Activated naive CD8-positive, alpha-beta T cell treated with anti-CD3 and anti-CD28 coated beads, Interleukin-2, amount 50 U/mL, for 24 hours (primary cell): ENCODE results near the gene NRAP.

ENCODE experiments used
- ATAC-seq: fragments of 150-1000 bp; cut with Tn5 transposase; one replicate; pipeline ENCODE4 v1.10.0; 2021
- DNase-seq: peaks from one replicate; pipeline ENCODE4 v3.0.0; 2021
- H3K27ac Mint-ChIP-seq: one replicate; pipeline ENCODE4 v1.8.0; 2021; ENCODE audit warnings: mild to moderate bottlenecking, mixed read lengths
- H3K27me3 Mint-ChIP-seq: one replicate; pipeline ENCODE4 v1.8.0; 2021; ENCODE audit warnings: mixed read lengths
- H3K36me3 Mint-ChIP-seq: one replicate; pipeline ENCODE4 v1.8.0; 2021; ENCODE audit warnings: low read depth, mixed read lengths
- H3K4me1 Mint-ChIP-seq: one replicate; pipeline ENCODE4 v1.8.0; 2021; ENCODE audit warnings: mixed read lengths
- H3K4me3 Mint-ChIP-seq: one replicate; pipeline ENCODE4 v1.8.0; 2021; ENCODE audit warnings: mild to moderate bottlenecking, moderate library complexity, mixed read lengths
- H3K9me3 Mint-ChIP-seq: one replicate; pipeline ENCODE4 v1.8.0; 2021; ENCODE audit warnings: mixed read lengths

NRAP gene

GRCh38 chr10:113663908-113664307 lies at the start of gene NRAP:
TSS of gene NRAP (minus strand) at chr10:113664041. CDS start at chr10:113663882, 159 bp downstream.
- Mint-ChIP-seq H3K9me3 (no peaks in the 10 kb centered on the region), H3K36me3 (no peaks in the 10 kb centered on the region), H3K27me3 (peaks cover 3% of the 10 kb centered on the region), H3K4me1 (peaks cover 8% of the 10 kb centered on the region), H3K27ac (no peak within 1 kb of the TSS), H3K4me3 (no peak within 1 kb of the TSS)
- DNase-seq (no peak), ATAC-seq (no peak)

GRCh38 chr10:113713640-113713982 lies 49.8 kb upstream of the NRAP start:
- Mint-ChIP-seq H3K36me3 (peaks cover 21% of the 10 kb centered on the region), H3K9me3 (no peaks in the 10 kb centered on the region)
- ATAC-seq: no peak

GRCh38 chr10:113712755-113713639 lies 49.2 kb upstream of the NRAP start:
- ATAC-seq (no peak), DNase-seq (no peak)
- Mint-ChIP-seq H3K27me3 (no peaks in the 10 kb centered on the region), H3K9me3 (no peaks in the 10 kb centered on the region), H3K27ac (no peak overlapping the region), H3K4me3 (no peak overlapping the region), H3K4me1 (peaks cover 13% of the 10 kb centered on the region), H3K36me3 (peaks cover 19% of the 10 kb centered on the region)

More at GRCh38 chr10:113713640-113713982, 49.8 kb upstream of the NRAP start:
- no peak overlapping the region for H3K4me3 Mint-ChIP-seq
- H3K27me3 Mint-ChIP-seq: no peaks in the 10 kb centered on the region
- no peak for DNase-seq
- peaks cover 11% of the 10 kb centered on the region for H3K4me1 Mint-ChIP-seq
- no peak overlapping the region for H3K27ac Mint-ChIP-seq

- H3K36me3 Mint-ChIP-seq: peaks cover 18% of the 10 kb centered on the region
- no peak overlapping the region for H3K4me3 Mint-ChIP-seq
- no peaks in the 10 kb centered on the region for H3K27me3 Mint-ChIP-seq
- ATAC-seq: no peak
- no peaks in the 10 kb centered on the region for H3K9me3 Mint-ChIP-seq
- peaks cover 17% of the 10 kb centered on the region for H3K4me1 Mint-ChIP-seq
- no peak overlapping the region for H3K27ac Mint-ChIP-seq
- no peak for DNase-seq
These were observed 48.2 kb upstream of the NRAP start for GRCh38 chr10:113712024-113712423.

- DNase-seq (no peak), ATAC-seq (no peak)
- peaks cover 18% of the 10 kb centered on the region for H3K36me3 Mint-ChIP-seq
- H3K4me1 Mint-ChIP-seq: peaks cover 16% of the 10 kb centered on the region
- H3K27me3 Mint-ChIP-seq: no peaks in the 10 kb centered on the region
- no peak overlapping the region for H3K4me3 Mint-ChIP-seq
- H3K27ac Mint-ChIP-seq: no peak overlapping the region
- H3K9me3 Mint-ChIP-seq: no peaks in the 10 kb centered on the region
These were observed 47.3 kb upstream of the NRAP start for GRCh38 chr10:113711142-113711541.

GRCh38 chr10:113709221-113709838 lies 45.5 kb upstream of the NRAP start:
- peaks cover 15% of the 10 kb centered on the region for H3K36me3 Mint-ChIP-seq
- no peak for ATAC-seq
- H3K27ac Mint-ChIP-seq: no peak overlapping the region

GRCh38 chr10:113708640-113709039 lies 44.8 kb upstream of the NRAP start:
- H3K4me3 Mint-ChIP-seq: no peak overlapping the region
- no peaks in the 10 kb centered on the region for H3K27me3 Mint-ChIP-seq
- H3K4me1 Mint-ChIP-seq: peaks cover 16% of the 10 kb centered on the region
- no peak overlapping the region for H3K27ac Mint-ChIP-seq
- peaks cover 12% of the 10 kb centered on the region for H3K36me3 Mint-ChIP-seq
- no peak for ATAC-seq
- no peak for DNase-seq
- H3K9me3 Mint-ChIP-seq: no peaks in the 10 kb centered on the region

More at GRCh38 chr10:113709221-113709838, 45.5 kb upstream of the NRAP start:
- Mint-ChIP-seq H3K27me3 (no peaks in the 10 kb centered on the region), H3K4me1 (peaks cover 16% of the 10 kb centered on the region), H3K4me3 (no peak overlapping the region), H3K9me3 (no peaks in the 10 kb centered on the region)
- no peak for DNase-seq

GRCh38 chr10:113706623-113707022 lies 42.8 kb upstream of the NRAP start:
- Mint-ChIP-seq H3K27ac (no peak overlapping the region), H3K4me3 (no peak overlapping the region), H3K36me3 (peaks cover 12% of the 10 kb centered on the region), H3K4me1 (peaks cover 16% of the 10 kb centered on the region), H3K27me3 (no peaks in the 10 kb centered on the region), H3K9me3 (no peaks in the 10 kb centered on the region)
- DNase-seq: no peak
- ATAC-seq: no peak

- H3K9me3 Mint-ChIP-seq: no peaks in the 10 kb centered on the region
- H3K4me3 Mint-ChIP-seq: no peak overlapping the region
- peaks cover 21% of the 10 kb centered on the region for H3K36me3 Mint-ChIP-seq
- no peak overlapping the region for H3K27ac Mint-ChIP-seq
- no peaks in the 10 kb centered on the region for H3K27me3 Mint-ChIP-seq
- no peak for ATAC-seq
- no peak for DNase-seq
- H3K4me1 Mint-ChIP-seq: peaks cover 16% of the 10 kb centered on the region
These were observed 41.5 kb upstream of the NRAP start for GRCh38 chr10:113705344-113705652.

GRCh38 chr10:113704637-113705343 lies 40.9 kb upstream of the NRAP start:
- H3K9me3 Mint-ChIP-seq: no peaks in the 10 kb centered on the region
- peaks cover 16% of the 10 kb centered on the region for H3K4me1 Mint-ChIP-seq
- no peak overlapping the region for H3K27ac Mint-ChIP-seq
- ATAC-seq (no peak), DNase-seq (peak; percentile 19)
- no peaks in the 10 kb centered on the region for H3K27me3 Mint-ChIP-seq
- H3K36me3 Mint-ChIP-seq: peaks cover 24% of the 10 kb centered on the region
- no peak overlapping the region for H3K4me3 Mint-ChIP-seq

GRCh38 chr10:113697595-113697994 lies 33.8 kb upstream of the NRAP start:
- Mint-ChIP-seq H3K9me3 (peaks cover 15% of the 10 kb centered on the region), H3K4me3 (no peak overlapping the region), H3K36me3 (peaks cover 54% of the 10 kb centered on the region), H3K27ac (no peak overlapping the region), H3K27me3 (no peaks in the 10 kb centered on the region), H3K4me1 (peaks cover 3% of the 10 kb centered on the region)
- ATAC-seq (no peak), DNase-seq (no peak)

- ATAC-seq (no peak), DNase-seq (no peak)
- Mint-ChIP-seq H3K27me3 (no peaks in the 10 kb centered on the region), H3K4me1 (peaks cover 3% of the 10 kb centered on the region), H3K36me3 (peaks cover 56% of the 10 kb centered on the region), H3K27ac (no peak overlapping the region), H3K4me3 (no peak overlapping the region), H3K9me3 (peaks cover 16% of the 10 kb centered on the region)
These were observed 31.9 kb upstream of the NRAP start for GRCh38 chr10:113695691-113696090.

- no peaks in the 10 kb centered on the region for H3K27me3 Mint-ChIP-seq
- H3K9me3 Mint-ChIP-seq: peaks cover 34% of the 10 kb centered on the region
- peaks cover 21% of the 10 kb centered on the region for H3K4me1 Mint-ChIP-seq
- ATAC-seq (no peak), DNase-seq (no peak)
- no peak overlapping the region for H3K27ac Mint-ChIP-seq
- H3K36me3 Mint-ChIP-seq: peaks cover 60% of the 10 kb centered on the region
- no peak overlapping the region for H3K4me3 Mint-ChIP-seq
These were observed 29.5 kb upstream of the NRAP start for GRCh38 chr10:113693348-113693747.

GRCh38 chr10:113692271-113692670 lies 28.4 kb upstream of the NRAP start:
- H3K36me3 Mint-ChIP-seq: peaks cover 63% of the 10 kb centered on the region
- peaks cover 30% of the 10 kb centered on the region for H3K4me1 Mint-ChIP-seq
- no peaks in the 10 kb centered on the region for H3K27me3 Mint-ChIP-seq
- H3K4me3 Mint-ChIP-seq: no peak overlapping the region
- no peak overlapping the region for H3K27ac Mint-ChIP-seq
- peaks cover 42% of the 10 kb centered on the region for H3K9me3 Mint-ChIP-seq
- DNase-seq (no peak), ATAC-seq (no peak)

- Mint-ChIP-seq H3K4me1 (peaks cover 31% of the 10 kb centered on the region), H3K4me3 (no peak overlapping the region), H3K36me3 (peaks cover 68% of the 10 kb centered on the region), H3K27me3 (no peaks in the 10 kb centered on the region), H3K9me3 (peaks cover 47% of the 10 kb centered on the region), H3K27ac (no peak overlapping the region)
- no peak for ATAC-seq
- DNase-seq: no peak
These were observed 27.5 kb upstream of the NRAP start for GRCh38 chr10:113691381-113691780.
